SH-SY5Y (cell line): Measurements from ENCODE around the gene FBXL17.

Experiments
- GATA2 ChIP-seq: IDR thresholded peaks from 2 replicates; pipeline ENCODE4 v1.6.1; 2011; ENCODE audit warnings: mild to moderate bottlenecking, low read depth, low read length
- GATA3 ChIP-seq: IDR thresholded peaks from 2 replicates; pipeline ENCODE4 v1.6.1; 2011; ENCODE audit warnings: low read depth, mild to moderate bottlenecking, low read length, moderate library complexity

- TF ChIP-seq GATA3 (no peak), GATA2 (no peak)
Observed at GRCh38 chr5:108249785-108250426, 132.0 kb downstream of the FBXL17 start.
